IMR-90 (cell line): ENCODE measurements around the gene TRAPPC3L.

Experiments
- MAFK ChIP-seq: IDR thresholded peaks from 2 replicates; pipeline ENCODE4 v1.6.1; 2012; ENCODE audit warnings: low read depth, low read length, improper control_type of control experiment
- MXI1 ChIP-seq: IDR thresholded peaks from 2 replicates; pipeline ENCODE4 v1.6.1; 2012; ENCODE audit warnings: low read depth, mild to moderate bottlenecking, low read length, moderate library complexity, borderline replicate concordance
- POLR2A ChIP-seq: IDR thresholded peaks from 2 replicates; pipeline ENCODE4 v1.6.1; 2012; ENCODE audit warnings: mild to moderate bottlenecking, low read depth, low read length
- TF ChIP-seq, protein P1 (sequence below): fragments of 150-350 bp; IDR thresholded peaks from 2 replicates; pipeline ENCODE4 v1.6.1; 2017; ENCODE audit warnings: mild to moderate bottlenecking, antibody characterized with exemption, low read length, low read depth
- TF ChIP-seq, protein P2 (sequence below): conservative IDR thresholded peaks from 2 replicates; pipeline ENCODE4 v1.5.1; 2012; ENCODE audit warnings: mild to moderate bottlenecking, low read depth, low read length, improper control_type of control experiment
- TF ChIP-seq, protein P3 (sequence below): fragments of 150-350 bp; IDR thresholded peaks from 2 replicates; pipeline ENCODE4 v1.6.1; 2016; ENCODE audit warnings: low read depth, mild to moderate bottlenecking, low read length, moderate library complexity, borderline replicate concordance

DNA sequence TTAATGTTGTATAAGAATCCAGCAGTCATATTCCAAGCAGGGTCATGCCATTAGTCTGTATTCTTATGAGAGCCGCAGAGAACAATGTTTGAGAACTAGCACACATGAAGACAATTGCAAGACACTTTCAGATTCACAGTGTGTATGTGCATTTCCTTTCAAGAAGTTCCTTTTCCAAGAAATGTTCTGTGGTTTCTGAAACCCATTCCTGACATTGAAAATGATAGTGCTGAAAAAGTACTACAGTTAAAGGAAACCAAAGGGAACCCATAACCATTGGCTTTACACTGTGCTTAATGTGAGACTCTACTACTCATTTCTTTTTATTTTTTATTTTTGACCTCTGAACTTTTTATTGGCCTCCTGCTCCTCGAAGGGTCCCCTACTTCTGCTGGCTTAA lies 88.6 kb downstream of the TRAPPC3L start:
- TF ChIP-seq, protein P1, sequence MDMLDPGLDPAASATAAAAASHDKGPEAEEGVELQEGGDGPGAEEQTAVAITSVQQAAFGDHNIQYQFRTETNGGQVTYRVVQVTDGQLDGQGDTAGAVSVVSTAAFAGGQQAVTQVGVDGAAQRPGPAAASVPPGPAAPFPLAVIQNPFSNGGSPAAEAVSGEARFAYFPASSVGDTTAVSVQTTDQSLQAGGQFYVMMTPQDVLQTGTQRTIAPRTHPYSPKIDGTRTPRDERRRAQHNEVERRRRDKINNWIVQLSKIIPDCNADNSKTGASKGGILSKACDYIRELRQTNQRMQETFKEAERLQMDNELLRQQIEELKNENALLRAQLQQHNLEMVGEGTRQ: no peak
- TF ChIP-seq, protein P2, sequence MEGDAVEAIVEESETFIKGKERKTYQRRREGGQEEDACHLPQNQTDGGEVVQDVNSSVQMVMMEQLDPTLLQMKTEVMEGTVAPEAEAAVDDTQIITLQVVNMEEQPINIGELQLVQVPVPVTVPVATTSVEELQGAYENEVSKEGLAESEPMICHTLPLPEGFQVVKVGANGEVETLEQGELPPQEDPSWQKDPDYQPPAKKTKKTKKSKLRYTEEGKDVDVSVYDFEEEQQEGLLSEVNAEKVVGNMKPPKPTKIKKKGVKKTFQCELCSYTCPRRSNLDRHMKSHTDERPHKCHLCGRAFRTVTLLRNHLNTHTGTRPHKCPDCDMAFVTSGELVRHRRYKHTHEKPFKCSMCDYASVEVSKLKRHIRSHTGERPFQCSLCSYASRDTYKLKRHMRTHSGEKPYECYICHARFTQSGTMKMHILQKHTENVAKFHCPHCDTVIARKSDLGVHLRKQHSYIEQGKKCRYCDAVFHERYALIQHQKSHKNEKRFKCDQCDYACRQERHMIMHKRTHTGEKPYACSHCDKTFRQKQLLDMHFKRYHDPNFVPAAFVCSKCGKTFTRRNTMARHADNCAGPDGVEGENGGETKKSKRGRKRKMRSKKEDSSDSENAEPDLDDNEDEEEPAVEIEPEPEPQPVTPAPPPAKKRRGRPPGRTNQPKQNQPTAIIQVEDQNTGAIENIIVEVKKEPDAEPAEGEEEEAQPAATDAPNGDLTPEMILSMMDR: no peak
- no peak for TF ChIP-seq POLR2A
- TF ChIP-seq MXI1: no peak
- TF ChIP-seq MAFK: no peak
- TF ChIP-seq, protein P3, sequence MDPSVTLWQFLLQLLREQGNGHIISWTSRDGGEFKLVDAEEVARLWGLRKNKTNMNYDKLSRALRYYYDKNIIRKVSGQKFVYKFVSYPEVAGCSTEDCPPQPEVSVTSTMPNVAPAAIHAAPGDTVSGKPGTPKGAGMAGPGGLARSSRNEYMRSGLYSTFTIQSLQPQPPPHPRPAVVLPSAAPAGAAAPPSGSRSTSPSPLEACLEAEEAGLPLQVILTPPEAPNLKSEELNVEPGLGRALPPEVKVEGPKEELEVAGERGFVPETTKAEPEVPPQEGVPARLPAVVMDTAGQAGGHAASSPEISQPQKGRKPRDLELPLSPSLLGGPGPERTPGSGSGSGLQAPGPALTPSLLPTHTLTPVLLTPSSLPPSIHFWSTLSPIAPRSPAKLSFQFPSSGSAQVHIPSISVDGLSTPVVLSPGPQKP: no peak
